Measurements from ENCODE around the gene CPNE5. TPM values are rescaled to one million over a fixed set of nuclear protein-coding genes. Genes with fewer than 3 reads are reported as not detected.
A peak's percentile ranks its signal among the peaks of the same experiment; 100 is the strongest.

Gene CPNE5
- 3.9 TPM for total RNA-seq (2013)
- under 1 TPM; 0.47 to 0.85 (median 0.82) TPM for polyA plus RNA-seq
- 6.9 and 16.9 TPM in 2 replicates for polyA minus RNA-seq
- total RNA-seq = 3.1 to 35.6 (median 12.0) reads per million in 11 experiments

DNA sequence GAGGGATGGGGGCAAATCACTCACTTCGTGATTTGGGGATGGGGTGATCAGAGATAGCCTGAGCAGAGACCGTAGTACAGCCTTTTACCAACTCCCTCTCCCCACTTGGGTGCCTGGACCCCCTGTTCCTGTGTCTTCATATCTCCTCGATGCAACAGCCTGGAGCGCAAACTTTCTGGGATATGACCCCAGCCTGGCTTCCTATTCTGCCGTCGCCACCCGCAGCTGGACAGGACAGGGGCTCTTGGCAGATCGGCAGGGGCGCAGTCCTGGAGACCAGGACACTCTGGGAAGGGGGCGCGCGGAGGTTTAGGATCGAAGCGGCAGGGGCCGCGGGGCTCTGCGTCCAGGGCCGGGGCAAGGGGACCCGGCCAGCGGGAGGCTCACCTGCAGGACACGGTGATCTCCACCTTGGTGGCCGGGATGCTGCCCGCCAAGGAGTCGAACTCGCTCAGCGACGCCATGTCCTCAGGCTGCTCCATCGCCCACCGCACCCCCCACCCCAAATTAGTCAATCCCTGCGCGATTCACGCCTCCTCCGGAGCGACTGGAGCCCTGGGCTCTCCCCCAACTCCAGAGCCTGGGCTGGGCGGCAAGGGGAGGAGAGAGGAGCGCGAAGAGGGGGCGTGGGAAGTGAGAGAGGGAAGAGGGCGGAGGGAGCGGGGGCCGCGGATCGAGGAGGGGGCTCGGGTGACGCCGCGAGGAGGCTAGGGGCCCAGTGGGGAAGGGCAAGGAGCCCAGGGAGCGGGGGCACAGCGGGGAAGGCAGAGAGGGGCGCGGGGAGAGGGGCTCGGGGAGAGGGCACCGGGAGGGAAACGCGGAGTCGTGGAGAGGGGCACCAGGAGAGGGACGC, at the start of gene CPNE5:
Gene CPNE5 (minus strand): TSS at position 549 of the 853 bp plus-strand sequence. CDS start 67 bp downstream, at position 482.
- Mint-ChIP-seq H3K4me1 (peaks cover 35% of the 10 kb centered on the region), H3K9me3 (peaks cover 0 to 12% (median 5%) of the 10 kb centered on the region in 7 donors), H3K4me3 (peak within 1 kb of the TSS; percentile 77 to 92), H3K36me3 (peaks cover 8 to 15% of the 10 kb centered on the region in 2 donors), H3K27ac (peak within 1 kb of the TSS in 3 of 7 donors; percentile 36 to 58 (median 57)), H3K27me3 (ENCODE audit: low read depth in 3 of 3) (peaks cover 42 to 53% (median 48%) of the 10 kb centered on the region in 3 donors)
- Histone ChIP-seq H3K4me1 (ENCODE audit: control insufficient read depth in 1 of 2, insufficient read depth in 2 of 2, low read length in 2 of 2) (peaks cover 26 to 34% of the 10 kb centered on the region in 2 donors), H2AFZ (ENCODE audit: insufficient read depth, low read depth, low read length, poor library complexity, severe bottlenecking) (peak within 1 kb of the TSS; percentile 74), H3K9ac (ENCODE audit: insufficient read depth, low read length, poor library complexity, severe bottlenecking) (peak within 1 kb of the TSS; percentile 15), H4K20me1 (ENCODE audit: insufficient read depth, low read length) (no peaks in the 10 kb centered on the region), H3K4me2 (replicated peaks; ENCODE audit: extremely low read depth, low read length, poor library complexity, severe bottlenecking) (peak within 1 kb of the TSS; percentile 78), H3K36me3 (replicated peaks in 1 of 2; ENCODE audit: control insufficient read depth in 1 of 2, insufficient read depth in 2 of 2, low read length in 2 of 2) (no peaks in the 10 kb centered on the region), H3K79me2 (ENCODE audit: insufficient read depth, low read length) (no peaks in the 10 kb centered on the region), H3K27ac (ENCODE audit: low read depth in 1 of 2, low read length in 2 of 2) (no peak within 1 kb of the TSS), H3K9me3 (replicated peaks in 1 of 2; ENCODE audit: control insufficient read depth in 1 of 2, insufficient read depth in 1 of 2, low read length in 2 of 2) (peaks cover 0 to 22% of the 10 kb centered on the region in 2 donors), H3K27me3 (ENCODE audit: control insufficient read depth in 2 of 2, insufficient read depth in 2 of 2, low read length in 2 of 2) (peaks cover 29 to 46% of the 10 kb centered on the region in 2 donors), H3K4me3 (replicated peaks in 1 of 3; ENCODE audit: low read depth in 2 of 3, low read length in 3 of 3) (peak within 1 kb of the TSS; percentile 13 to 68 (median 20))
- intact Hi-C loops (cut with micrococcal nuclease) = no loop called here
- TF ChIP-seq CTCF (IDR thresholded peaks at IDR 0.05) = no peak
- WGBS (ENCODE audit: insufficient coverage) = 8% methylated on average over 41 of the region's 57 CpGs
- no peak for DNase-seq

DNA sequence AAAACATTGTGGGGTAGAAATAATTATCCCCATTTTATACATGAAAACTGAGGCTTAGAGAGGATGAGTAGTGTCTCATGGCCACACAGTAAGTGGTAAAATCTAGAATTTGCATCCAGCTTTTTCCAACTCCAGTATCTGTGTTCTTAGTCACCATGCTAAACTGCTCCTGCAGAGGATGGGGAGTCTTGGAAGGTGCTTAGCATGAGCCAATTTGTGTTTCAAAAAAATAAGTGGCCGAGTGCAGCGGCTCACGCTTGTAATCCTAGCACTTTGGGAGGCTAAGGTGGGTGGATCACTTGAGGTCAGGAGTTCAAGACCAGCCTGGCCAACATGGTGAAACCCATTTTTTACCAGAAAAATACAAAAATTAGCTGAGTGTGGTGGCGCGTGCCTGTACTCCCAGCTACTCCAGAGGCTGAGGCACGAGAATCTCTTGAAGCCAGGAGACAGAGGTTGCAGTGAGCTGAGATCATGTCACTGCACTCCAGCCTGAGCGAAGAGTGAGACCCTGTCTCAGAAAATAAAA, 48.9 kb upstream of the CPNE5 start:
- Histone ChIP-seq H3K4me2 (replicated peaks; ENCODE audit: extremely low read depth, low read length, poor library complexity, severe bottlenecking) (no peak overlapping the region), H3K27ac (ENCODE audit: low read depth in 1 of 2, low read length in 2 of 2) (no peak overlapping the region), H3K4me1 (ENCODE audit: control insufficient read depth in 1 of 2, insufficient read depth in 2 of 2, low read length in 2 of 2) (peaks cover 15 to 17% of the 10 kb centered on the region in 2 donors), H3K27me3 (ENCODE audit: control insufficient read depth in 2 of 2, insufficient read depth in 2 of 2, low read length in 2 of 2) (no peaks in the 10 kb centered on the region), H4K20me1 (ENCODE audit: insufficient read depth, low read length) (peaks cover 34% of the 10 kb centered on the region), H3K4me3 (replicated peaks in 1 of 3; ENCODE audit: low read depth in 2 of 3, low read length in 3 of 3) (no peak overlapping the region), H3K36me3 (replicated peaks in 1 of 2; ENCODE audit: control insufficient read depth in 1 of 2, insufficient read depth in 2 of 2, low read length in 2 of 2) (peaks cover 0 to 15% of the 10 kb centered on the region in 2 donors), H3K9me3 (replicated peaks in 1 of 2; ENCODE audit: control insufficient read depth in 1 of 2, insufficient read depth in 1 of 2, low read length in 2 of 2) (no peaks in the 10 kb centered on the region), H3K79me2 (ENCODE audit: insufficient read depth, low read length) (peaks cover 65% of the 10 kb centered on the region), H2AFZ (ENCODE audit: insufficient read depth, low read depth, low read length, poor library complexity, severe bottlenecking) (no peak overlapping the region), H3K9ac (ENCODE audit: insufficient read depth, low read length, poor library complexity, severe bottlenecking) (no peak overlapping the region)
- WGBS (ENCODE audit: insufficient coverage) = 93% methylated on average over 2 of the region's 7 CpGs
- H3K9me3 Mint-ChIP-seq = no peaks in the 10 kb centered on the region
- no peak for DNase-seq
- H3K4me1 Mint-ChIP-seq = peaks cover 25% of the 10 kb centered on the region
- no peaks in the 10 kb centered on the region for H3K27me3 Mint-ChIP-seq (ENCODE audit: low read depth in 3 of 3)
- peak overlapping the region in 1 of 7 donors; percentile 8 for H3K27ac Mint-ChIP-seq
- H3K4me3 Mint-ChIP-seq = no peak overlapping the region
- intact Hi-C loops (cut with micrococcal nuclease) = loop anchor here (5.0 to 10.0 kb wide), 3 partner anchors 36 to 327 kb away; no protein-coding TSS in a partner anchor
- peaks cover 13 to 16% of the 10 kb centered on the region in 2 donors for H3K36me3 Mint-ChIP-seq
- no peak for TF ChIP-seq CTCF (IDR thresholded peaks at IDR 0.05)

Data from CD14-positive monocyte (primary cell).